Osteocyte (in vitro differentiated cells): ENCODE results near the gene FAM181A. TPM values are rescaled to one million over a fixed set of nuclear protein-coding genes. Genes with fewer than 3 reads are reported as not detected.

Experiments used
- DNase-seq: peaks from one replicate; pipeline ENCODE4 v3.0.0; 2021; ENCODE audit warnings: mixed read lengths; ENCODE audit not compliant: unreplicated experiment; ENCODE audit errors: extremely low spot score
- H3K27ac Mint-ChIP-seq: one replicate; pipeline ENCODE4 v1.8.0; 2021; ENCODE audit warnings: mild to moderate bottlenecking, mixed read lengths; ENCODE audit not compliant: unreplicated experiment
- H3K27me3 Mint-ChIP-seq: one replicate; pipeline ENCODE4 v1.8.0; 2021; ENCODE audit warnings: mixed read lengths; ENCODE audit not compliant: unreplicated experiment
- H3K36me3 Mint-ChIP-seq: one replicate; pipeline ENCODE4 v1.8.0; 2021; ENCODE audit warnings: mixed read lengths; ENCODE audit not compliant: unreplicated experiment
- H3K4me1 Mint-ChIP-seq: one replicate; pipeline ENCODE4 v1.8.0; 2021; ENCODE audit warnings: mixed read lengths; ENCODE audit not compliant: unreplicated experiment
- H3K4me3 Mint-ChIP-seq: one replicate; pipeline ENCODE4 v1.8.0; 2021; ENCODE audit warnings: mild to moderate bottlenecking, moderate library complexity, mixed read lengths; ENCODE audit not compliant: unreplicated experiment
- H3K9me3 Mint-ChIP-seq: one replicate; pipeline ENCODE4 v1.8.0; 2021; ENCODE audit warnings: mixed read lengths; ENCODE audit not compliant: unreplicated experiment
- CTCF ChIP-seq: fragments of 200-600 bp; sonication (generic); IDR thresholded peaks from 2 replicates; pipeline ENCODE4 v1.5.0; 2021; ENCODE audit warnings: antibody characterized with exemption, mild to moderate bottlenecking, moderate library complexity
- total RNA-seq: library from RNA; stranded (reverse); gene quantifications from 2 replicates; pipeline ENCODE4 v1.2.1, GENCODE V29; 2021

Gene FAM181A
- total RNA-seq, 1 donor from 2014 or later = not detected

GRCh38 chr14:93975791-93976476, 48.8 kb downstream of the FAM181A start:
- H3K9me3 Mint-ChIP-seq = no peaks in the 10 kb centered on the region
- no peaks in the 10 kb centered on the region for H3K36me3 Mint-ChIP-seq
- H3K27me3 Mint-ChIP-seq = peaks cover 47% of the 10 kb centered on the region
- DNase-seq = no peak
- no peak for TF ChIP-seq CTCF
- H3K4me1 Mint-ChIP-seq = no peaks in the 10 kb centered on the region
- no peak overlapping the region for H3K4me3 Mint-ChIP-seq
- no peak overlapping the region for H3K27ac Mint-ChIP-seq

DNA sequence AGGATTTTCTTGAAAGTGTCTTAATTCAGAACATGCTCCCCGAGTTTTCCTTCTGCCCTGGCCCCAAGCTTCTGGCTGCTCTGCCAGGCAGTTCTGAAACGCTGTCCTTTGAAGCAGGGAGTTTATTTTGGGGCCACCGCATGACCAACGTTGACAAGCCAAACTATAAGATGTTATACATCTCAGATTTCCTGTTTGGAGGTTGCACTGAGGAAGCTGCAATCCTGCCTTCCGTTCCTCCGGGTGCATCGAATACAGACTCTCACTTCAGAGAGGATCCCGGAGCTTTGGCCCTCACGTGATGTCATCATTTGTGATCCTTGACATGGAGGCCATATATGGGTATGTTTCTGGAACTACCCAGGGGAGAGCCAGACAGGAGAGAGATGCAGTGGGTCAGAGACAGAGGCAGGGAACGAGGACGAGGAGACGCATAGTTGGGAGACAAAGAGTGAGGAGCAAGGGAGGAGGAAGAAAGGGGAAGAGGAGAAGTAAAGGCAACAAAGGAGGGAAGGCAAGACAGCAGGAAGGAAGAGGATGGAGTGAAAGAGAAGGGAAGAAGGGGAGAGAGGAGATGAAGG, 49.4 kb downstream of the FAM181A start, which contains the start of gene ASB2:
Gene ASB2, minus strand, starts transcription at position 94 of the 581 bp plus-strand sequence. CDS start 12,031 bp downstream, outside the sequence.
- Mint-ChIP-seq H3K27ac (no peak within 1 kb of the TSS), H3K9me3 (no peaks in the 10 kb centered on the region)
- no peak for DNase-seq

GRCh38 chr14:93977171-93977570, 50.0 kb downstream of the FAM181A start:
- no peaks in the 10 kb centered on the region for H3K9me3 Mint-ChIP-seq
- no peak for TF ChIP-seq CTCF
- H3K27me3 Mint-ChIP-seq = peaks cover 46% of the 10 kb centered on the region
- no peak overlapping the region for H3K27ac Mint-ChIP-seq
- no peak overlapping the region for H3K4me3 Mint-ChIP-seq
- H3K4me1 Mint-ChIP-seq = no peaks in the 10 kb centered on the region
- DNase-seq = no peak
- H3K36me3 Mint-ChIP-seq = no peaks in the 10 kb centered on the region

More for the DNA sequence above, 49.4 kb downstream of the FAM181A start, which contains the start of gene ASB2:
- H3K4me1 Mint-ChIP-seq = no peaks in the 10 kb centered on the region
- H3K27me3 Mint-ChIP-seq = peaks cover 47% of the 10 kb centered on the region
- no peak for TF ChIP-seq CTCF
- no peak within 1 kb of the TSS for H3K4me3 Mint-ChIP-seq
- H3K36me3 Mint-ChIP-seq = no peaks in the 10 kb centered on the region

- Mint-ChIP-seq H3K36me3 (no peaks in the 10 kb centered on the region), H3K9me3 (no peaks in the 10 kb centered on the region), H3K27ac (no peak overlapping the region), H3K4me3 (no peak overlapping the region), H3K4me1 (no peaks in the 10 kb centered on the region), H3K27me3 (peaks cover 43% of the 10 kb centered on the region)
- no peak for DNase-seq
- no peak for TF ChIP-seq CTCF
Observed at GRCh38 chr14:93977790-93978581, 50.8 kb downstream of the FAM181A start.

GRCh38 chr14:93978735-93979134, 51.6 kb downstream of the FAM181A start:
- no peaks in the 10 kb centered on the region for H3K36me3 Mint-ChIP-seq
- peaks cover 42% of the 10 kb centered on the region for H3K27me3 Mint-ChIP-seq
- H3K4me3 Mint-ChIP-seq = no peak overlapping the region
- H3K4me1 Mint-ChIP-seq = no peaks in the 10 kb centered on the region
- no peak for TF ChIP-seq CTCF
- no peak overlapping the region for H3K27ac Mint-ChIP-seq
- no peak for DNase-seq
- H3K9me3 Mint-ChIP-seq = no peaks in the 10 kb centered on the region
